ENCODE data around the gene PRUNE2. TPM values are rescaled to one million over a fixed set of nuclear protein-coding genes. Genes with fewer than 3 reads are reported as not detected.

Gene PRUNE2
- total and polyA plus RNA-seq, 2 of the 8 experiments (the other 6 are each of a cell fraction or from before 2014, with no cell fraction given) = 5.5 to 13.3 TPM

GRCh38 chr9:76732341-76732958 lies 173.5 kb downstream of the PRUNE2 start (continued):
- no peak for TF ChIP-seq CHD7 (IDR thresholded peaks at IDR 0.05; ENCODE audit: insufficient replicate concordance, low read length)
- no peak for TF ChIP-seq RXRA (IDR thresholded peaks at IDR 0.05; ENCODE audit: insufficient read depth, low read depth, low read length)
- no peak for TF ChIP-seq YY1 (IDR thresholded peaks at IDR 0.05; ENCODE audit: low read depth, low read length)
- no peak for TF ChIP-seq BRCA1 (IDR thresholded peaks at IDR 0.05; ENCODE audit: low read depth, low read length)
- TF ChIP-seq CHD1 (IDR thresholded peaks at IDR 0.05; ENCODE audit: low read depth, low read length) = no peak
- TF ChIP-seq TAF7 (optimal IDR thresholded peaks at IDR 0.05; ENCODE audit: borderline replicate concordance, low read depth, low read length) = no peak
- no peak for TF ChIP-seq PHF8 (conservative IDR thresholded peaks at IDR 0.05; ENCODE audit: low read depth, low read length)

Data from H1 (cell line).